Measurements from ENCODE around the gene RXRA.

The RXRA gene

DNA sequence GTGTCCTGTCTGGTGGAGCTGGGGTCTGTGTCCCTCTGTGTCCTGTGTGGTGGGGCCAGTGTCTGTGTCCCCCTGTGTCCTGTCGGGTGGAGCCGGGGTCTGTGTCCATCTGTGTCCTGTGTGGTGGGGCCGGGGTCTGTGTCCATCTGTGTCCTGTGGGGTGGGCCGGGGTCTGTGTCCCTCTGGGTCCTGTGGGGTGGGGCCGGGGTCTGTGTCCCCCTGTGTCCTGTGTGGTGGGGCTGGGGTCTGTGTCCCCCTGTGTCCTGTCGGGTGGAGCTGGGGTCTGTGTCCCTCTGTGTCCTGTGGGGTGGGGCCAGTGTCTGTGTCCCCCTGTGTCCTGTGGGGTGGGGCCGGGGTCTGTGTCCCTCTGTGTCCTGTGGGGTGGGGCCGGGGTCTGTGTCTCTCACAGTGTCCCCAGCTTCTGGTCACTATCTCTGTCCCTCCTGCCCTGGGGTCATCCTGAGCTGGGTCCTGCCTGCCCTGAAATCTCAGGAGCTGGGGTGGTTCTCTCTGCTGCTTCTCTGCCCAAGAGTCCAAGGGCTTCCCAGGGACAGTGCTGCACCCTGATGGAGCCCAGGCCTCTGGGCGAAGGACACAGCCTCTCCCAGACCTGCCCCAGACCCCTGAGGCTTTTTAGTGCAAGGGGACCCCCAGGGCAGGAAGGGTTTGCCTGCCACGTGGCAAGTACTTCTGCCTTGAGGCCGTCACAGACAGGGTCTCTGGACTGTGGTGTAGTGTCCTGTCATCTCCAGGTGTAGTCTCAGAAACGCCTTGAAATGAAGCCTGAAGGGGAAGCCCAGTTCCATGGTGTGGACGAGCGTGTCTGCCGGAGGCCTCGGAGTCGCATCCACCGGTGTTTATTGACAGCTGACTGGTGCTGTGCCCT lies 131.3 kb downstream of the RXRA start:
- no peak for DNase-seq

DNA sequence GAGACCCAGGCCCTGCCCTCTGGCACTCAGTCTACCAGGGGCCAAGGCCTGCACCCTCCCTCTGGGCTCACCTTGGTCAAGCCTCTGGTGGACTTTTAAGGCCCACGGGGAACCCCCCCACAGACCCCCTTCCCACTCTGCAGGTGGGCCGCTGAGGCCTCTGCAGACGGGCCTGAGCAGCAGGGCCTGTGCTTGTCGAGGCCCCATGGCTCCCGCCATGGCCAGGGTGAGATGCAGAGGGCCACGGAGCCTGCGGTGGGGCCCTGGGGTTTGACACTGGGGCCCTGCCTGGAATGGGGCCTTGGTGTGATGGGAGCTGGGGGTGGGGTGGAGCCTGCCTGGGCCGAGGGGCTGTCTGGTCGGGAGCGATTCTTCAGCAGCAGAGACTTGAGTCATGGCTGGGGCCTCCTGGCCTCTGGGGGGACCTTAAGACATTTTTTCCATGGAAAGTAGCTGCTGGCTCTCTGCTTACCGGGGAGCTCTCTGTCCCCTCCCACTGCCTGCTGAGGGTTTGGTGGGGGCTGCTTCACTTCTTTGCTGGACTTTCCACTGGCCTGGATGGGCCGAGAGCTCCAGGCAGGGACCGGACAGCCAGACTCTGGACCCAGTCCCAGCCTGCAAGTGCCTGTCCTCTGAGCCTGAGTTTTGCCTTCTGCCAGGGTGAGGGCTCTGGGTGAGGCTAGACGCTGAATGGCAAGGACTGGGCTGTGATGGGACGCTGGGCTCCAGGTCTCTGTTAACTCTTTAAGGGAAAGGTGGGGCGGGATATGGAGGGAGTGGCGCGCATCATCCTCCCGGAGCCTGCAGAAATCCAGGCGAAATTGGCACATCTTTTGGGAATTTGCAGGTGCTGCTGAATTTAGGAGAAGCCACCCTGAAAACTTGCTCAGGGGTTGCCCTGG lies 132.2 kb downstream of the RXRA start:
- DNase-seq = no peak

DNA sequence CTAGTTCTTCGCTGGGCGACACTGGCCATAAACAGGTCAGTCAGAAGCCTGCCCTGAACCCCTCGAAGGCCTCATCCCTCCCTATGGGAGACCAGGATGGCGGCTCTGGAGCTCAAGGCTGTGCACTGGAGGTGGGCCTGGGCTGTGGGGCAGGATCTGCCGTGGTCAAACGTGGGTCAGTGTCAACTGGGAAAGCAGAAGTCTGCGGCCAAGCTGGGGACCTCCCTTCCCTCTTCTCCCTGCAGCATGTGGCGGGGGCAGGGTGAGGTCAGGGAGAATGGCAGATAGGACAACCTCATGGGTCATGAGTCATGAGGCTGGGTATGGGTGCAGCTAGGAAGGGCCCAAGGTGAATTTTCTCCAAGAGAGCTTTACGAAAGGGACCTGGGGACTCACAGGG lies 132.9 kb downstream of the RXRA start:
- DNase-seq = no peak

DNA sequence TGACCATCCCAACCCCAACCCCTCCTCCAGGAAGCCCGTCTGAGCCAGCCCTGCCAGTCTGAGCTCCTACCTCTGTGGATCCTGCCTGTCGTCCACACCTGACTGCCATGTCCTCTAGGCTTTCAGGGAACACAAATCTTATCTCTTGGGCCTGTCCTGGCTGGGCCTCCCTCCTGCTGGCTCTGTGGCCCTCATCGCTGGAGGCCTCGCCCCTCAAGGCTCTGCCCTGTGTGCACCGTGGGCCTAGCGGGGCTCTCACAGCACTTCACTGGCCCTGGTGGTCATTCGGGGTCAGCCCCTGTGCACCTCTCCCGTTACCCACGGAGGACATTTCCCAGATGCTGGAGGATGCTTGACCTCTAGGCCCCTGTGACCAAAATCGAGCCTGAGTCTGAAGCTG lies 133.3 kb downstream of the RXRA start:
- DNase-seq = no peak

DNA sequence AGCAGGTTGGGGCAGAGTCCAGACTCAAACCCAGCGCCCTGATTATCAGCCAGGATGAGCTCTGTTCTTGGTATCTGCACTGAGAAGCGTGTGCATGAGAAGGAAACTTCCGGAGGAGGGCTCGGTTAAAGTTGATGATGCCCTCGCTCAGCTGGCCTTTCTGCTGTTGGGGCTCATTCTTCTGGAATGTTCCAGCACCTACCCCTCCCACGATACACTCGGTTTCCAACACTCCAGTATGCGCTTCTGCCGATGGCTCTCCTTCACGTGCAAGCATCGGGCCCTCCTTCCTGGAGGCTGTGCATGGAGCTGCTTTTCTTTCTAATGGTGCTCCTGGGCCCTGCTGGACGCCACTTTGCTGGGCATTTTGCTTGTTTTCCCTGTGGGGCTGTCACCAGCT lies 134.0 kb downstream of the RXRA start:
- DNase-seq = no peak

DNA sequence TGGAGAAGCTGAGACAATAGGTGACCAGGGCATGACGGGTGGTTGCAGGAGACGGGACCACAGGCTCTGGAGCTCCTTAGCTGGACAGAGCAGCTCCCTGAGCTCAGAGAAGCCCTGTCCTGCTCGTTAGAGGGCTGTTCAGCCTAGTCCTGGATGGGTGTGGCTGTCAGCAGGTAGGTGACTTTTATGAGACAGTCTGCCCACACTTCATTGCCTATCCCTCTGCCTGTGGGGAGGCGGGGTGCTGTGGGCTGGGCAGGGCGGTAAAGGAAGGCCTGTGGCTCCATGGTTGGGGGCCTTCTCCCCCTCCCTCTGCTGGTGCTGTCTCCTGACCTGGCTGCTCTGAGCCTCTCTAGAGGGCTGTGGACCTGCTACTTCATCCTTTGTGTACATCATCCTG lies 134.6 kb downstream of the RXRA start:
- DNase-seq = no peak

DNA sequence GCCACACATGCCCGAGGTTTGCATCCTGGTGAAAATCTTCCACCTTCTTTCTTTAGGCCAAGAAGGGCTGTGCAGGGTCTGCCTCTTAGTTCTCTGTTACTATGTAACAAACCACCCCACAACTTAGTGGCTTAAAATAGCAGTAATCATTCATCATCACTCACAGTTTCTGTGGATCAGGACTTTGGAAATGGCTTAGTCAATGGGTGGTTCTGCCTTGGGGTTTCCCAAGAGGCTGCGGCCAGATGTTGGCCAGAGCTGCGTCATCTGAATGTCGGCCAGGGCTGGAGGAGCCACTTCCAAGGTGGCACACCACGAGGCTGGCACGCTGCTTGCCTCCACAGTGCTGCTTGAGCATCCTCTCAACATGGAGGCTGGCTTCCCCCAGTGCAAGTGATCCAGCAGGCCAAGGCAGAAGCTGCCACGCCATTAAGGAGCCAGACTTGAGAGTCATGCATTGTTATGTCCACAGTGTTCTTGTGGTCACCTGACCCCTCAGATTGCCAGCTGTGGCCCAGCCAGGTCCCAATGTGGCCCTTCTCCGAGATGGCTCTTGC lies 135.2 kb downstream of the RXRA start:
- DNase-seq = no peak

DNA sequence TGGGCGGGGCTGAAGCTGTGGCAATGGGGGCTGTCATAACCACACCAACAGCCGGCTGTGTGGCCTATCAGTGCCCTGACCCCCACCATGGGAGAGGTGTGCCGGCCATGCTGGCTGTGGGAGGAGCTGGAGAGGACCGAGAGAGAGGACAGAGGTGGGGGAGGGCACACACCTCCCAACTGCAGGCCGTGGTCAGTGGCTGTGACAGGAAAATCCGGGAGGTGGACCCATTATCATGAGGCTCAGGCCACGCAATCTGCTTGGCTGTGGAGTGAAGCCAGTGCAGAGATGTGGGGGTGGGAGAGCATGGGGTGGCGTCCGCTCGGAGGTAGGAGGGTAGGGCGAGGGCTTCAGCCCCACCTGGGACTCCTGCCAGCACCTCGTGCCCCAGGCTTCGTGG lies 136.1 kb downstream of the RXRA start:
- DNase-seq = no peak

DNA sequence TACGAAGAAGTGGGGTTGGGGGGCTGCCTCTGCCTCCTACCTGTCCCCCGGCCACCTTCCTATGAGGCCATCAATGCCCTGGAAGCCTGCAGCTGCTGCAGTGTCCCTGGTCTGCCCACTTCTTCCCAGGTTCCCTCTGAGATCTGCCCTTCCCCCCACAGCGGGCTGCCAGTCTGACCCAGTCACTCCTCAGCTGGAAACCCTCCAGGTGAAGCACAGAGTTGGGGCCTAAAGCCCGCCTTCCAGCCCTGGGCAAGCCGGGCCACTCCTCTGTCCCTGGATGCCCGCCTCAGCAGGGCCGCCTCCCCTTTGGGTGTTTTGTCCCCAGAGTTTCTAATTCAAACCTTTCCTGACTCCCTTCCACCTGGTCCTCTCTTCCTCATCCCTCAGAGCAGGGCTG lies 137.0 kb downstream of the RXRA start:
- no peak for DNase-seq

DNA sequence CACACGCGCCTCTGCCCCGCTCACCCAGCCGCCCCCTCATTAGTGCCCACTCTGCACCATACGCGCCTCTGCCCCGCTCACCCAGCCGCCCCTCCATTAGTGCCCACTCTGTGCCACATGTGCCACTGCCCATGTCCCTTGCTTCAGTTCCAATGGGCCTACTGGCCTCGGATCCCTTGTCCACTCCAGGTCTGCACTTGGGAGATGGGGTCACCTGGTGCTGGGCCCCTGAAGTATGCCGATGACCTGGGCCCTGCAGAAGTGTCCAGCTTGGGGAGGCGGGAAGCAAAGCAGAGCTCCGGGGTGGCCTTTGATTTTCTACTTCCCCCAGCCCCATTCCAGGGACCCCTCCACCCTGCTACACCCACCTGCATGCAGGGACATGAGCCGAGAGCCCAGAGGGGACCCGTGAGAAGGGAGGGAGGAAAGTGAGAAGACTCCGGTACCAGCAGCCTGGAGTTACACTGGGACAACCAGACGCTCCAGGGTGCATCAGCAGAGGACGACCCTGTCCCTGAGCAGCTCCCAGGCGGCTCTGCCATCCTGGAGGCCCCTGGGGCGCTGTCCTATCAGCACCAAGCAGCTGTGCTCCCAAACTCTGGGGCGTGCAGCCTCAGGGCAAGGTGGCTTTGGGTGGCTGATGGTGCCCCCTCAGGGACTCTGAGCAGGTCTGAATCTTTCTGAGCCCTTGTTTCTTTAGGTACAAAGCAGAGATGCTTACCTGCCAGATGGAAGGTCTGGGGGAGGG lies 140.8 kb downstream of the RXRA start:
- no peak for DNase-seq

DNA sequence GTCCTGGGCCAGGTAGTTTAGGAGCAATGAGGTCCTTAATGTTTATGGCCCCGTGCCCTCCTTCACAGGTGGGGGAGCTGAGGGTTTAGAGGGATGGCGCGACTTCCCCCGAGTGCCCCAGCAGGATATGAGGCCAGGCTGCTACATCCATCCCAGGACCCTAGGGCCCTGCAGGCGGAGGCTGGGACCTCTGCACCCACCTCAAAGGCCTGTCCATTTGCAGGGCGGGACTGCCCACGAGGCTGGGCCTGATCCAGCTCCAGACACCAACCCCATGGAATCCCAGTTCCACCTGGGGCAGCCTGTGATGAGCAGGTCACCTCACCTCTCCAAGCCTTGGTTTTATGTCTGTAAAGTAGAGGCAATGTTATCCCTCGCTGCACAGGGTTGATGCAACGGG lies 142.1 kb downstream of the RXRA start:
- no peak for DNase-seq

DNA sequence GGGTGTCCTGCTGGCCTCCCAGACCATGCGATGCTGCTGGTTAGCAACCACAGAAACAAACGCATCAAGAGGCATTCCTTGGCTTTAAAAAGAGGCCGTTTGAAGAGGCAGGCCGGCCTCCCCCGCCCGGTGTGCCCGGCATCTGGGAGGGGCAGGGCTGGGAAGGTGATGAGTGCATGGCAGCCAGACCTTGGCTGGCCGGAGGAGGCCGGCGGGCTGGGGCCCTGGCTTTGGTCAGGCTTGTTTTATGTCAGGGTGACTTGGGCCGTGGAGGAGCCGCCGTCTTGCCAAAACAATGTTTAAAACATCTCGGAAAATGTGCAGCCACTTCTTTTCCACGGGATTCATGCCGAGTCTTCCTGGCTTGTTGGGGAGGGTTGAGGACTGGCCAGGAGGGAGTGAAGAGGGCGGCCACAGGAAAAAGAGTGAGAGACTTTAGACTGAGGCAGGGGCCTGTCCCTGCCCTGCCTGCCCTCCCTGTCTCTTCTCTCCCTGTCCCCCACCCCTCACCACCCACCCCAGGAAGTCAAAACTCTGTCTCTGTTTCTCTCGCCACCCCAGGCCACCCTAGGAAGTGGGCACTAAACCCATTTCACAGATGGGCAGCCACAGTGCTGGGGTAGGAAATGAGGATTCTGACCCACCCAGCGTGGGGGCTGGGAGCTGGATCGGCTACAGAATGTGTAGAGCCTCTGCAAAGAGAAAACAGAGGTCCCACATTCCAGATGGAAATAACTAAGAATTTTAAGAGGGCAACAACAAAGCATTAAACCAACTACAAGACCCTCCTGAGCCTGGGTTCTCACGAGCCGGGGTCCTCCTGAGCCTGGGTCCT lies 143.0 kb downstream of the RXRA start:
- DNase-seq = no peak

DNA sequence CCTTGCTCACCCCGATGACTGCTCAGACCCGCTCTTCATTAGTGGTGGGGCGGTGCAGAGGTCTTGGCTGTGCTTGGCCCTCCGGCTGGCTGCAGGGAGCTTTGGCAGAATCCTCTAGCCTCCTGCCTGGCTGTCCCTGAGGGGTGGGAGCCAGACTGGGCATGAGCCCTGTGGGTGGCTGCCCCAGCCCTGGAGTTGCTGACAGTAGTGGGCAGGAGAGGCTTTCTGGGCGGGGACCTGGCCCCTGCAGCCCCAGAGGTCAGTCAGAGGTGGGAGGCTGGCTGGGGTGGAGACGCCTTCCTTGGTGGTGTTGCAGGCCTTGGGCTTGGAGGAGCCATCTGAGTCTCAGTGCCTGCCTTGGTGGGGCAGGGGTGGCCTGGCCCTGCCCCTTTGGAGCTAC lies 146.0 kb downstream of the RXRA start:
- DNase-seq = no peak

DNA sequence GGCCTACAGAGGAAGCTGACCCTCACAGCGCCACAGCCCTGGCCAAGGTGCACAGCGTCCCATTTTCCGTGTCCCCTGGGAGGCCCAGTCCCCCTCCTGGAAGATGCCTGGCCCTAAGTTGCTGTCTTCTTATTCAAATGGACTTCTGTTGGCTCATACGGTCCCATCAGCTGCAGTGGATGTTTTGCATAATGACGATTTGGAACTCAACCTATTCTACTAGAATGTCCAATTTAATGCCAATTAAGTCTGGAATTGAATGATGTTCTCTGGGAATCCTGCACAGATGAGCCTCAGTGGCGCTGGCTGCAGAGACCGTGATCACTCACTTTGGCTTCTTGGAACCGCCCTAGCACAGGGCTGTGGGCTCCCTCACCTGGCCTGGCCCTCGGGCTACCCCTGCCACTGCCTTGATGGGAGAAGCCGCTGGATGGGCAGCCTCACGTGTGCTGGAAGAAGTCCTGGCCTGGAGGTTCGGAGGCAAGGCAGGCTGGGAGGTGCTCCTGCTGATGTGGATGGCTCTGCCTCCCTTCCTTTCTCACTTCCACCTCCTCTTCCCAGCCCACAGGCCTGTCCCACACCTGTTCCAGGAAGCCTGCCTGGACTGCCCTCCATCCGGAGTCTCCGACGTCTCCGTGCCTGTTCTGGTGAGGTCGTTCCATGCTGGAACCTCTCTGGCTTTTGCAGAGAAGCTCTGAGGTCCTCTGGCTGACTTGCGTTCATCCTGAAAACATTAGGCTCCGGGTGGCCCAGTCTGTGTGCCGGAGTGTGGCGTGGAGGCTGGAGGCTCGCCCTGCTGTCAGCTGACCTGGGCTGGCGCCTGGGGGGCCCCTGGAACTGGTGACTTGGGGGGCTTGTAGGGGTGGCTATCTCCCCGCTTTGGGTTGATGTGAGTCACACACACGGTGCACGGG lies 147.1 kb downstream of the RXRA start:
- DNase-seq = no peak

DNA sequence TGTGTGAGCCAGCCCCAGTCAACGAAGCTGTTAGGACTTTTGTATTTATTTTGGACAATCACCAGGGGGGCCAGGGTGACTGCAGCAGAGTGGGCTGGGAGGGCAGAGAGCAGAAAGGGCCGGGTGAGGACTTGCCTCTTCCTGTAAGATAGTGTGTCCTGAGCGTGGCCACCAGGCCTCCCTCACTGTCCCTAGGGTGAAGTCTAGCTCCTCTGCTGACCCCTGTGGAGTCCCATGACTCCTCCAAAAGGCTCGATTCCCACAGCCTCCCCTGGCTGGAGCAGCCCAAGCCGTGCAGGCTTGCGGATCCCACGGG lies 147.8 kb downstream of the RXRA start:
- DNase-seq = no peak

DNA sequence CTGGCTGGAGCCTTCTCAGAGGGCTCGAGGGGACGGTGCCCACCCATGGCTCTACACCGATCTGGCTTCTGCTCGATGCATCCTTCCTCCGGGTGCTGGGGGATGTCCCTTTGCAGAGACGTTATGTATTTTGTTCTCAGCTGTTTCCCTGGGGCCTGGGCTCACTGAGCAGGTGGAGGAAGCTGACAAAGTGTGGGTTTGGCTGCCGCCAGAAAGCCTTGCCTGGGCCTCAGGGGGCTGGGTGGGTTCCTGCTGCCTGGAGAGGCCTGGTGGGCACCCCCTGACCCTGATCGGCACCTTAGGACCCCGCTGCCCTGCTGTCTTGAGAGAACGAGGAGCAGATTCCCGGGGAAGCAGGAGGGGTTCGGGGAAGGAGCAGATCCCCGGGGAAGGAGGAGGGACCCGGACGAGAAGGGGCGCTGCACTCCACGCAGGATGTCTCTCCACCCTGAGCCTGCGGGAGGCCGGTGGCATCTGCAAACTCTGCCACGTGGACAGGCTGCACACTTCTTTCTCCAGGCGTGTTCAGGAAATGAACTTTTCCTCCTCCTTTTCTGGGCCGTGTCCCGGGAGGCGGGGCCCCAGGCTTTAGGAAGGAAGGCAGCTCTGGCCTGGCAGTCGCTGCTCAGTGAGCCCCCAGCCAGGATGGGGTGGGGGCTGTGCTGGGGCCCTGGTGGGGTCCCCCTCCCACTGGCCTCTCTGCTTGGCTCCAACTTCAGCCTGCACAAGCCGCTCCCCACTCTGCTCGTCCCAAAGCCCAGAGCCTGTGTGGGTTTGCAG lies 148.9 kb downstream of the RXRA start:
- no peak for DNase-seq

DNA sequence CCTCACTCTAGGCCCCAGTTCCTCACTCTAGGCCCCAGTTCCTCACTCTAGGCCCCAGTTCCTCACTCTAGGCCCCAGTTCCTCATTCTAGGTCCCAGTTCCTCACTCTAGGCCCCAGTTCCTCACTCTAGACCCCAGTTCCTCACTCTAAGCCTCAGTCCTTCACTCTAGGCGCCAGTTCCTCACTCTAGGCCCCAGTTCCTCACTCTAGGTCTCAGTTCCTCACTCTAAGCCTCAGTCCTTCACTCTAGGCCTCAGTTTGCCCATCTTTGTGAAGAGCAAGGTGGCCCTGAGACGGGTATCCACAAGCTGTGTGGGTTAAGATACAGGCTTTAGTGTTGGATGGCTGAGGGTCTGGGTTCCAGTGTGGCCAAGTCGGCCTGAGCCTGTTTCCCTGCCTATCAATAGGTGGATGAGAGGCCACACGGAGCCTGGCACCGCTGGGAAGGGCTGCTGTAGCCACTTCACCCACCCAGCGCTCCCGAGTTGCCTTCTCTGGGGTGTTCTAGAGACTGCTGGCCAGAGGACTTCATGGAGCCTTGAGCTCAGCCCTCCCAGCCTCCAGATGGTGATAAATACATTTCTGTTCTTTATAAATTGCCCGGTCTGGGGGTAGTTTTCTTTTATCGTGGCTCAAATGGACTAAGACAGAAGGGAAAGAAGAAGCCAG lies 150.2 kb downstream of the RXRA start:
- no peak for DNase-seq

DNA sequence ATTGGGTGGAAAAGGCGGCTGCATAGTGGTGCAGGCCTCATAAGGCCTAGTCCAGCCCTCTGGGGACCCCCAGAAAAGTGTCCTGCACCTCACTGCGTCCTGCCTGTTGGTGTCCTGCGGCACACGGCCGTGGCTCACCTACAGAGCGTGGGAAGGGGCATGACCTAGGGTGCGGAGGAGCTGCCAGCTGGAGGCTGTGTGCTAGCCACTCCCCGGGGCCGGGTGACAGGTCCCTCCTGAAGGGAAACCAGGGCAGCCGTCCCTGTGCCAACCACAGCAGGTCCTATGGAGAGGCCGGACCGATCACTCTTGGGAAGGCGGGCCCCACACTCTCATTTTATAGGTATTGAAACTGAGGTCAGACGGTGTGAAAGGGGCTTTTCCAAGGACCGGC lies 150.7 kb downstream of the RXRA start:
- no peak for DNase-seq

DNA sequence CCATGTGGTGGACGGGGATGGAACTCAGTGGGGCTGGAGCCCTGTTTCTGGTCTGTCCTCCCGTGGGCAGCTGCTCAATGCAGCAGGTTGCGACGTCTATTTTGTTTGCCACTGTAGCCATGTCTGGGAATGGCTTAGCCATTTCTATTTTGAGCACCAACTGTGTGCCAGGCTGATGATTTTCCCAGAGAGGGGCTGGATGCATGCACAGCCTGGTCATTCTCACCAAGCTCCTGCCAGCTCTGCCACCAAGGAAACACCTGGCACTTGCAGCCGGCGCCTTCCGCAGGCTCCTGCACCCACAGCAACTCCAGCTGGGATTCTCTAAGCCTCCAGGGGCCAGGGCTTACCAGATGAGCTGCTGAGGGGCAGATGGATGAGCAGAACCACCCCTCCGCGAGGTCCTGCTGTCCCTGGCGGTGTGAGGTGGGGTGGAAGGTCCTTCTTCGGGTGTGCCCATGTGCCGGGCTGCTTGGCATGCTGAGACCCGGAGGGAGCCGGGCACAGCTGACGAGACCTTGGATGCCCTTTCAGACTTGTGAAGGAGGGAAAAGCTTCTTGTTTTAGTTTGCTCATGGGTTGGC lies 151.2 kb downstream of the RXRA start:
- no peak for DNase-seq

Measured in NCI-H146 (cell line).